Kidney (tissue), 14 donors: Measurements from ENCODE around the gene TIMM10. TPM values are rescaled to one million over a fixed set of nuclear protein-coding genes. Genes with fewer than 3 reads are reported as not detected.

Experiments used
- DNase-seq, 5 donors: peaks; one replicate each; pipeline ENCODE4 v3.0.0-alpha.2; 2013 to 2020
- FAIRE-seq: peaks from 2 replicates; lab custom pipeline; 2012; peaks lifted over from hg19 to GRCh38; lab: Jason Lieb, UNC
- H3K27ac ChIP-seq, 2 donors: one replicate each; pipeline ENCODE4 v1.7.0; 2013; ENCODE audit warnings: low read depth in 2 of 2, low read length in 2 of 2, inconsistent platforms in 1 of 2
- H3K27me3 ChIP-seq: one replicate; pipeline ENCODE4 v1.7.1; 2013; ENCODE audit warnings: low read length, inconsistent platforms; ENCODE audit not compliant: control insufficient read depth, insufficient read depth
- H3K36me3 ChIP-seq, 3 donors: one replicate each; pipeline versions ENCODE4 v1.7.0 to v1.7.1; 2013; ENCODE audit warnings: low read length in 3 of 3, control low read depth in 1 of 3, inconsistent platforms in 1 of 3; ENCODE audit not compliant: insufficient read depth in 3 of 3, control insufficient read depth in 2 of 3
- H3K4me1 ChIP-seq, 3 donors: one replicate each; pipeline versions ENCODE4 v1.7.0 to v1.7.1; 2013; ENCODE audit warnings: low read length in 3 of 3, inconsistent platforms in 1 of 3, low read depth in 1 of 3; ENCODE audit not compliant: control insufficient read depth in 2 of 3, insufficient read depth in 2 of 3
- H3K4me3 ChIP-seq, 3 donors: one replicate each; pipeline versions ENCODE4 v1.7.0 to v1.8.1; 2013; ENCODE audit warnings: low read length in 3 of 3, control low read depth in 1 of 3, inconsistent platforms in 1 of 3
- H3K9ac ChIP-seq, 3 donors: one replicate each; pipeline versions ENCODE4 v1.7.0 to v1.7.1; 2013; ENCODE audit warnings: low read length in 3 of 3, control low read depth in 1 of 3, inconsistent platforms in 1 of 3
- H3K9me3 ChIP-seq, 3 donors: one replicate each; pipeline versions ENCODE4 v1.7.0 to v1.7.1; 2013; ENCODE audit warnings: low read length in 3 of 3, control low read depth in 1 of 3, inconsistent platforms in 1 of 3; ENCODE audit not compliant: control insufficient read depth in 2 of 3, insufficient read depth in 1 of 3
- intact Hi-C: fragments of 100-400 bp; cut with DNase I; formaldehyde crosslinking; loops from one replicate; pipeline ENCODE4 v1.11.1; 2022
- polyA plus RNA-seq: library from polyadenylated mRNA; stranded (reverse); fragments of 350-450 nt; fragmentation: Illumina TruSeq; extraction: RNeasy Lipid Tissue Mini Kit (QIAGEN cat#74804); gene quantifications from one replicate; pipeline ENCODE4 v1.2.3, GENCODE V29; 2014; ENCODE audit warnings: low read depth, low replicate concordance; ENCODE audit not compliant: insufficient read depth
- total RNA-seq: library from RNA; stranded (reverse); fragmentation: NEBNext Ultra II Directional; extraction: Animal tissue kit (Norgen Biotek cat#: 25700); gene quantifications from one replicate; pipeline ENCODE4 v1.2.1, GENCODE V29; 2021
- TF ChIP-seq, protein P1 (sequence below): IDR thresholded peaks from 3 replicates; pipeline ENCODE4 v1.5.1; 2012; ENCODE audit warnings: mild to moderate bottlenecking, moderate library complexity, borderline replicate concordance; ENCODE audit not compliant: insufficient read depth; ENCODE audit errors: extremely low read depth
- donor health status: control.
- donor health status: control.
- donor health status: control.
- donor health status: control.
- donor health status: control.
- donor health status: DM: yes; HTN: yes; CAD: no.
- donor health status: Normal renal cell carcinoma (clear cell type).

The TIMM10 gene
- total and polyA plus RNA-seq, 2 donors from 2014 or later: 38.6 to 174 TPM

DNA sequence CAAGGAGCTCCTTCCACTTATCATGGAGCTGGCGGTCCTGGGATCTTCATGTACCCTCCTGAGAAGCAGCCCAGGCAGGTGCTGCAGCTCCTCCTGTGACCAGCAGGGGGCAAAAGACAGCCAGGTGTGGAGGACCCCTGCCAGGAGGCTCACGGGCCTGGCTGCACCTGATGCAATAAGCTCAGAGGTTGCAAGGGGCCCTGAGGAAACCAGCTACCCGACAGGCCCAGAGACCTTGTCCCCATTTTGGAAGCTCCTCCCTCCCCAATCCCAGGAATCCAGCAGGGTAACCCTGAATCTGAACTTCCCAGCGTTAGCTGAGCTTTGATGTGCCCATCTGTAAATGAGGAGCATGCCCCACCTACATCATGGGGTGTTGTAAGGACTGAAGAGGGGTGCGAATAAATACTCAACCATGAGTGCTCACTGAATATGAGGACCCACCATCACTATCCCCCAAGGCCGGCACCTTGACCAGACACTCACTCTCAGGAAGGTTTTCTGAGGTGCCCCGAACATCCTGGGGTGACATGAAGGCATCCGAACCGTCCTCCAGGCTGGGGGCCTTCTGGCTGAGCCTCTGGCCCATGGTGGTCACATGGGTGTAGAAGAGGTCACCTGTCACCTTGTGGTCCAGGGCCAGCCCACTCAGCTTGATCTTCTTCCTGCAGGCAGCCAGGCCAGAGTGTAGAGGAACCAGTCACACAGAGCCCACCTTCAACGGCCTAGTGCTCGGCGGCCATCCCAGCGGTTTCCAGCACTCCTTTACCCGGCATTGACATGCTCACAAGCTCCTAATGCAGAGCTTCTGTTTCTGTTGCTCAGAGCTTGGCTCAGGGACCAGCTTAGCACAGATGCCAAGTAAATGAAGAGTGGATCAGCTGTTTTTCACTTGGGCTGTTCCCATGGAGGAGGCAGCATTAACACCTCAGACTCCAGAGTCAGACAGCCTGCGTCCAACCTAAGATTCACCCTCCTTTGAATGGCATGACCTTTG is 36.7 kb downstream of the TIMM10 start:
- peaks cover 0 to 2% (median 0%) of the 10 kb centered on the region in 3 donors for H3K4me1 ChIP-seq

DNA sequence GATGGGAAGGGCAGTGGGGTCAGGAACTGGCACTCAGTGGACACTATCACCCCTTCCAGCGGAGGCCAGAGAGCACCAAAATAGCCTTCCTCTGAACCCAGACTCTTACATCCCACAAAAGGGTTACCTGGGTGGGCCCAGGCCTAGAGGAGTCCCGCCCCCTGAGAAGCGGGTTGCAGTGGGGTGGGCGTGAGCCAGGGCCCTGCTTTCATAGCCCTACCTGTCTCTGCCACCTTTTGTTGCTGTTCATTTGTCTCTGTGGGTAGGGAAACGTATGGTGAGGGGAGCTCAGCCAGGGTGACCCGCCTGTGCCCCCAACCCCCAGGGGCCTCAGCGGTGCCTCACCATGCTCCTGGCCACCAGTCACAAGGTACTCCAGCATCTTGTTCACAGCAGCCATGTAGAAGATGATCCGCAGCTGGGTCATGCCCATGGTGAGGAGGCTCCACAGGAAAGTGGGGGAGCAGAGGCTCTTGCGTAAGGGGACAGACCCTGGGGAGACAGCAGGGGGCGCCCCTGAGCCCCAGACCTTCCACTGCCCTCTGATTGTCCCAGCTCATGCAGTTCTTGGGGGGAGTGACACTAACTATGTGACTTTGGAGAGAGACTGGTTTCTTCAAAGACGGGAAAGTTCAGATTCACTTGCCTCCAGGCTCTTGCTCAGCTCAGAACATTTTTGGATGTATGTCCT is 39.0 kb downstream of the TIMM10 start:
- H3K36me3 ChIP-seq: peaks cover 0 to 13% (median 0%) of the 10 kb centered on the region in 3 donors
- TF ChIP-seq, protein P1, sequence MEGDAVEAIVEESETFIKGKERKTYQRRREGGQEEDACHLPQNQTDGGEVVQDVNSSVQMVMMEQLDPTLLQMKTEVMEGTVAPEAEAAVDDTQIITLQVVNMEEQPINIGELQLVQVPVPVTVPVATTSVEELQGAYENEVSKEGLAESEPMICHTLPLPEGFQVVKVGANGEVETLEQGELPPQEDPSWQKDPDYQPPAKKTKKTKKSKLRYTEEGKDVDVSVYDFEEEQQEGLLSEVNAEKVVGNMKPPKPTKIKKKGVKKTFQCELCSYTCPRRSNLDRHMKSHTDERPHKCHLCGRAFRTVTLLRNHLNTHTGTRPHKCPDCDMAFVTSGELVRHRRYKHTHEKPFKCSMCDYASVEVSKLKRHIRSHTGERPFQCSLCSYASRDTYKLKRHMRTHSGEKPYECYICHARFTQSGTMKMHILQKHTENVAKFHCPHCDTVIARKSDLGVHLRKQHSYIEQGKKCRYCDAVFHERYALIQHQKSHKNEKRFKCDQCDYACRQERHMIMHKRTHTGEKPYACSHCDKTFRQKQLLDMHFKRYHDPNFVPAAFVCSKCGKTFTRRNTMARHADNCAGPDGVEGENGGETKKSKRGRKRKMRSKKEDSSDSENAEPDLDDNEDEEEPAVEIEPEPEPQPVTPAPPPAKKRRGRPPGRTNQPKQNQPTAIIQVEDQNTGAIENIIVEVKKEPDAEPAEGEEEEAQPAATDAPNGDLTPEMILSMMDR: peak; percentile 26
- no peaks in the 10 kb centered on the region for H3K9me3 ChIP-seq
- no peaks in the 10 kb centered on the region for H3K27me3 ChIP-seq
- no peak overlapping the region for H3K9ac ChIP-seq
- no peak for FAIRE-seq
- DNase-seq: peak in 3 of 5 donors; percentile 29 to 56 (median 41)
- H3K4me3 ChIP-seq: no peak overlapping the region
- H3K4me1 ChIP-seq: no peaks in the 10 kb centered on the region
- intact Hi-C loops: loop anchor here (5.0 kb wide), 1 partner anchor 36 kb away; no protein-coding TSS in a partner anchor
- no peak overlapping the region for H3K27ac ChIP-seq

More for the DNA sequence above, 36.7 kb downstream of the TIMM10 start:
- Histone ChIP-seq H3K27ac (no peak overlapping the region), H3K36me3 (peaks cover 0 to 11% (median 0%) of the 10 kb centered on the region in 3 donors), H3K4me3 (no peak overlapping the region), H3K9me3 (no peaks in the 10 kb centered on the region), H3K9ac (no peak overlapping the region), H3K27me3 (no peaks in the 10 kb centered on the region)
- DNase-seq (peak; percentile 71 to 85 (median 79)), FAIRE-seq (no peak)
- TF ChIP-seq, protein P1: peak; percentile 91
- intact Hi-C loops: loop anchor here (5.0 kb wide), 1 partner anchor 33 kb away; no protein-coding TSS in a partner anchor

DNA sequence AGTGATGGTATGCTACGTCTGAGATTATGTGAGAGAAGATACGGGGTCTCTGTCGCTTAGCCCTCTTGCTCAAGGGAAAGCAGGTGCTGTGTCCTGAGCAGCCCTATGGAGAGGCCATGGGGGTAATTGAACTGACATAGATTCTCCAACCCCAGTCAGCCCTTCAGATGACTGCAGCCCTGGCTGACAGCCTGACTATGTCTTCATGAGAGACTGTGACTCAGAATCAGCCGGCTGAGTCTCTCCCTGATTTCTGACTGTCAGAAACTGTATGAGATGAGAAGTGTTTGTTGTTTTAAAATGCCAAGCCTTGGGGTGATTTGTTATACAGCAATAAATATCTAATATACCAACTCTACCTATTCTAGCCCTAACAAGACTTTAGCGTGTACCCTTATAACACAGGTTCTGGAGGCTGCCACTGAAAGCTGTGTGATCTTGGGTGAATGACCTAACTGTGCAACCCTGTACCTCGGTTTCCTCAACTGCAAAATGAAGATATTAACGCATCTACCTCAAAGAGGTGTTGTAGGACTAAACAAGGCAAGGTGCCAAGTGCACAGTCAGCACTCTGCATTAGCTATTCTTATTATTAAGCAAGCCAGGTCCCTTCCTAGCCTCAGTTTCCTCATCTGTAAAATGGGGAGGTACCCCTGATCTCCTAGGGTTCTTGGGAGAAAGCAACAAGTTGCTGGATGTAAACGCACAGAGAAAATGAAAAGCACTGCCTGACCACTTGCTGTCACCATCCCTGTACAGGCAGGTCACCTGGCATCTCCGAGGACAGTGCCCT is 39.9 kb downstream of the TIMM10 start:
- Histone ChIP-seq H3K4me1 (no peaks in the 10 kb centered on the region), H3K36me3 (peaks cover 0 to 13% (median 1%) of the 10 kb centered on the region in 3 donors), H3K27me3 (no peaks in the 10 kb centered on the region), H3K27ac (no peak overlapping the region), H3K4me3 (no peak overlapping the region), H3K9ac (no peak overlapping the region), H3K9me3 (no peaks in the 10 kb centered on the region)
- FAIRE-seq: no peak
- TF ChIP-seq, protein P1: no peak
- DNase-seq: no peak
- intact Hi-C loops: loop anchor here (5.0 kb wide), 1 partner anchor 37 kb away; no protein-coding TSS in a partner anchor
